ENCODE measurements around the gene THYN1.

- TF ChIP-seq, protein P1, sequence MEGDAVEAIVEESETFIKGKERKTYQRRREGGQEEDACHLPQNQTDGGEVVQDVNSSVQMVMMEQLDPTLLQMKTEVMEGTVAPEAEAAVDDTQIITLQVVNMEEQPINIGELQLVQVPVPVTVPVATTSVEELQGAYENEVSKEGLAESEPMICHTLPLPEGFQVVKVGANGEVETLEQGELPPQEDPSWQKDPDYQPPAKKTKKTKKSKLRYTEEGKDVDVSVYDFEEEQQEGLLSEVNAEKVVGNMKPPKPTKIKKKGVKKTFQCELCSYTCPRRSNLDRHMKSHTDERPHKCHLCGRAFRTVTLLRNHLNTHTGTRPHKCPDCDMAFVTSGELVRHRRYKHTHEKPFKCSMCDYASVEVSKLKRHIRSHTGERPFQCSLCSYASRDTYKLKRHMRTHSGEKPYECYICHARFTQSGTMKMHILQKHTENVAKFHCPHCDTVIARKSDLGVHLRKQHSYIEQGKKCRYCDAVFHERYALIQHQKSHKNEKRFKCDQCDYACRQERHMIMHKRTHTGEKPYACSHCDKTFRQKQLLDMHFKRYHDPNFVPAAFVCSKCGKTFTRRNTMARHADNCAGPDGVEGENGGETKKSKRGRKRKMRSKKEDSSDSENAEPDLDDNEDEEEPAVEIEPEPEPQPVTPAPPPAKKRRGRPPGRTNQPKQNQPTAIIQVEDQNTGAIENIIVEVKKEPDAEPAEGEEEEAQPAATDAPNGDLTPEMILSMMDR (IDR thresholded peaks at IDR 0.05; ENCODE audit: low read depth, low read length): no peak
- TF ChIP-seq, protein P2, sequence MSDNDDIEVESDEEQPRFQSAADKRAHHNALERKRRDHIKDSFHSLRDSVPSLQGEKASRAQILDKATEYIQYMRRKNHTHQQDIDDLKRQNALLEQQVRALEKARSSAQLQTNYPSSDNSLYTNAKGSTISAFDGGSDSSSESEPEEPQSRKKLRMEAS (IDR thresholded peaks at IDR 0.05; ENCODE audit: low read depth, low read length): no peak
- TF ChIP-seq POLR2A (IDR thresholded peaks at IDR 0.05; ENCODE audit: extremely low read depth, insufficient read length): no peak
- TF ChIP-seq MYC (IDR thresholded peaks at IDR 0.05; ENCODE audit: low read depth, low read length): no peak
These were observed 18.8 kb upstream of the THYN1 start for GRCh38 chr11:134271978-134272377.

All from NB4 (cell line).